ENCODE results near the gene EVI5L. TPM values are rescaled to one million over a fixed set of nuclear protein-coding genes. Genes with fewer than 3 reads are reported as not detected.

EVI5L gene
- 1.3 to 1.9 TPM (median 1.5 TPM) in 5 replicates for total RNA-seq (2022; extraction: Qiagen RNA extraction)

GRCh38 chr19:7829561-7830271, at the start of gene EVI5L:
TSS of gene EVI5L (plus strand) at chr19:7830218. CDS start at chr19:7846543, 16,325 bp downstream.

GRCh38 chr19:7874076-7874896, 44.3 kb downstream of the EVI5L start, which contains the start of gene PRR36:
TSS of gene PRR36 (minus strand) at chr19:7874390. CDS start at chr19:7873689, 701 bp downstream.

GRCh38 chr19:7888145-7888825, 58.3 kb downstream of the EVI5L start, which contains the start of gene LRRC8E:
TSS of gene LRRC8E (plus strand) at chr19:7888510. CDS start at chr19:7895604, 7,094 bp downstream.

GRCh38 chr19:7903244-7904073, 73.4 kb downstream of the EVI5L start, which contains the start of gene MAP2K7:
TSS of gene MAP2K7 (plus strand) at chr19:7903877. CDS start at chr19:7903945, 68 bp downstream.

Other genes with a start within 250 kb of the EVI5L start
- gene CAMSAP3, start 234.4 kb upstream of the EVI5L start, total RNA-seq (2022; extraction: Qiagen RNA extraction), result 4.8 to 6.6 TPM (median 6.4 TPM) in 5 replicates
- 23.5 to 28.2 TPM (median 27.6 TPM) in 5 replicates for gene XAB2, start 200.7 kb upstream of the EVI5L start, total RNA-seq (2022; extraction: Qiagen RNA extraction)
- gene PET100, start 200.4 kb upstream of the EVI5L start, total RNA-seq (2022; extraction: Qiagen RNA extraction), result 47.0 to 60.6 TPM (median 52.7 TPM) in 5 replicates
- 0.23 TPM in 1 of 5 replicates, not detected in the others for gene PCP2, start 196.5 kb upstream of the EVI5L start, total RNA-seq (2022; extraction: Qiagen RNA extraction)
- 31.5 to 43.4 TPM (median 41.1 TPM) in 5 replicates for gene STXBP2, start 193.1 kb upstream of the EVI5L start, total RNA-seq (2022; extraction: Qiagen RNA extraction)
- gene RETN, start 161.2 kb upstream of the EVI5L start, total RNA-seq (2022; extraction: Qiagen RNA extraction), result not detected in 5 replicates
- not detected in 5 replicates for gene MCEMP1, start 153.1 kb upstream of the EVI5L start, total RNA-seq (2022; extraction: Qiagen RNA extraction)
- gene TRAPPC5, start 149.4 kb upstream of the EVI5L start, total RNA-seq (2022; extraction: Qiagen RNA extraction), result 38.4 to 108 TPM (median 106 TPM) in 5 replicates
- not detected in 5 replicates for gene FCER2, start 128.1 kb upstream of the EVI5L start, total RNA-seq (2022; extraction: Qiagen RNA extraction)
- not detected in 5 replicates for gene CLEC4G, start 98.1 kb upstream of the EVI5L start, total RNA-seq (2022; extraction: Qiagen RNA extraction)
- gene CD209, start 82.7 kb upstream of the EVI5L start, total RNA-seq (2022; extraction: Qiagen RNA extraction), result not detected in 5 replicates
- not detected in 5 replicates for gene CLEC4M, start 67.0 kb upstream of the EVI5L start, total RNA-seq (2022; extraction: Qiagen RNA extraction)
- 0.28 to 0.51 TPM (median 0.39 TPM) in 5 replicates for gene PRR36, start 44.2 kb downstream of the EVI5L start, total RNA-seq (2022; extraction: Qiagen RNA extraction)
- gene LRRC8E, start 58.3 kb downstream of the EVI5L start, total RNA-seq (2022; extraction: Qiagen RNA extraction), result 5.1 to 6.0 TPM (median 5.5 TPM) in 5 replicates
- gene MAP2K7, start 73.7 kb downstream of the EVI5L start, total RNA-seq (2022; extraction: Qiagen RNA extraction), result 11.3 to 15.6 TPM (median 13.9 TPM) in 5 replicates
- gene TGFBR3L, start 84.6 kb downstream of the EVI5L start, total RNA-seq (2022; extraction: Qiagen RNA extraction), result 0.63 to 2.0 TPM (median 1.7 TPM) in 5 replicates
- 20.6 to 32.3 TPM (median 29.6 TPM) in 5 replicates for gene SNAPC2, start 90.1 kb downstream of the EVI5L start, total RNA-seq (2022; extraction: Qiagen RNA extraction)
- gene CTXN1, start 95.9 kb downstream of the EVI5L start, total RNA-seq (2022; extraction: Qiagen RNA extraction), result 8.2 to 23.4 TPM (median 22.0 TPM) in 5 replicates
- 26.1 to 31.2 TPM (median 27.4 TPM) in 5 replicates for gene TIMM44, start 113.4 kb downstream of the EVI5L start, total RNA-seq (2022; extraction: Qiagen RNA extraction)
- gene ELAVL1, start 175.4 kb downstream of the EVI5L start, total RNA-seq (2022; extraction: Qiagen RNA extraction), result 60.3 to 70.8 TPM (median 65.5 TPM) in 5 replicates
- gene CCL25, start 222.5 kb downstream of the EVI5L start, total RNA-seq (2022; extraction: Qiagen RNA extraction), result not detected in 5 replicates

Data from A549 treated with AZD2906 at 1 μM for 4 hours (cell line).